Activated naive CD4-positive, alpha-beta T cell treated with anti-CD3 and anti-CD28 coated beads, Interleukin-2, amount 10 ng/mL, durations not matched to agents 7 days and 5 days (primary cell): ENCODE results near the gene NOP14.
"Not testable (repeated sequence)": the region's sequence is repeated elsewhere in the genome, so short reads cannot be mapped to it uniquely, and the experiment has no call there.

Experiments
- CTCF ChIA-PET: fragments of 350-600 bp; sonication (Branson Sonifier 250); formaldehyde crosslinking; loops from one replicate; lab custom pipeline; 2021; ENCODE audit warnings: antibody characterized with exemption; lab: Charles Lee
- DNase-seq: peaks from one replicate; pipeline ENCODE4 v3.0.0-alpha.2; 2020
- H3K27ac Mint-ChIP-seq: one replicate; pipeline ENCODE4 v1.8.0; 2021; ENCODE audit warnings: mild to moderate bottlenecking, moderate library complexity, mixed read lengths
- H3K27me3 Mint-ChIP-seq: one replicate; pipeline ENCODE4 v1.8.0; 2021; ENCODE audit warnings: mild to moderate bottlenecking, mixed read lengths
- H3K36me3 Mint-ChIP-seq: one replicate; pipeline ENCODE4 v1.8.0; 2021; ENCODE audit warnings: mixed read lengths
- H3K4me1 Mint-ChIP-seq: one replicate; pipeline ENCODE4 v1.8.0; 2021; ENCODE audit warnings: mixed read lengths
- H3K4me3 Mint-ChIP-seq: one replicate; pipeline ENCODE4 v1.8.0; 2021; ENCODE audit warnings: mild to moderate bottlenecking, moderate library complexity, mixed read lengths
- H3K9me3 Mint-ChIP-seq: one replicate; pipeline ENCODE4 v1.8.0; 2021; ENCODE audit warnings: mixed read lengths

Gene NOP14

GRCh38 chr4:2954358-2955185 is 8.6 kb downstream of the NOP14 start:
- H3K4me1 Mint-ChIP-seq: peaks cover 52% of the 10 kb centered on the region
- peak; percentile 62 for DNase-seq
- peaks cover 67% of the 10 kb centered on the region for H3K36me3 Mint-ChIP-seq
- no peaks in the 10 kb centered on the region for H3K9me3 Mint-ChIP-seq
- H3K27ac Mint-ChIP-seq: peak overlapping the region; percentile 95
- H3K27me3 Mint-ChIP-seq: no peaks in the 10 kb centered on the region
- peak overlapping the region; percentile 31 for H3K4me3 Mint-ChIP-seq
- CTCF ChIA-PET: interaction anchor here (0.7 to 2.4 kb wide), 20 partner anchors 8 to 225 kb away, joined by 3 to 24 read pairs (median 4); partner anchors contain the start of genes GRK4 and NOP14

GRCh38 chr4:2953496-2953895 is 9.7 kb downstream of the NOP14 start:
- H3K4me1 Mint-ChIP-seq: peaks cover 43% of the 10 kb centered on the region
- H3K27ac Mint-ChIP-seq: peak overlapping the region; percentile 95
- no peaks in the 10 kb centered on the region for H3K9me3 Mint-ChIP-seq
- H3K36me3 Mint-ChIP-seq: peaks cover 67% of the 10 kb centered on the region
- CTCF ChIA-PET: interaction anchor here (1.0 to 2.4 kb wide), 11 partner anchors 8 to 224 kb away, joined by 3 to 24 read pairs (median 4); no protein-coding TSS in a partner anchor
- H3K4me3 Mint-ChIP-seq: no peak overlapping the region
- no peaks in the 10 kb centered on the region for H3K27me3 Mint-ChIP-seq
- no peak for DNase-seq

- H3K36me3 Mint-ChIP-seq: peaks cover 68% of the 10 kb centered on the region
- no peaks in the 10 kb centered on the region for H3K27me3 Mint-ChIP-seq
- CTCF ChIA-PET: interaction anchor here (0.5 to 2.2 kb wide), 3 partner anchors 9 to 20 kb away, joined by 3 to 11 read pairs (median 6); no protein-coding TSS in a partner anchor
- H3K4me3 Mint-ChIP-seq: no peak overlapping the region
- H3K4me1 Mint-ChIP-seq: peaks cover 17% of the 10 kb centered on the region
- no peak overlapping the region for H3K27ac Mint-ChIP-seq
- H3K9me3 Mint-ChIP-seq: no peaks in the 10 kb centered on the region
- DNase-seq: no peak
Observed at GRCh38 chr4:2950221-2950989, 12.8 kb downstream of the NOP14 start.

GRCh38 chr4:2949782-2950125 is 13.5 kb downstream of the NOP14 start:
- no peak for DNase-seq
- Mint-ChIP-seq H3K27ac (peak overlapping the region; percentile 34), H3K4me1 (peaks cover 13% of the 10 kb centered on the region), H3K4me3 (no peak overlapping the region), H3K27me3 (no peaks in the 10 kb centered on the region), H3K36me3 (peaks cover 70% of the 10 kb centered on the region), H3K9me3 (no peaks in the 10 kb centered on the region)
- CTCF ChIA-PET: interaction anchor here (1.4 to 2.1 kb wide), 2 partner anchors 10 to 12 kb away, joined by 6 to 7 read pairs; no protein-coding TSS in a partner anchor

GRCh38 chr4:2948895-2949781 is 14.1 kb downstream of the NOP14 start:
- H3K9me3 Mint-ChIP-seq: no peaks in the 10 kb centered on the region
- peak; percentile 53 for DNase-seq
- H3K27me3 Mint-ChIP-seq: no peaks in the 10 kb centered on the region
- H3K4me3 Mint-ChIP-seq: no peak overlapping the region
- peaks cover 7% of the 10 kb centered on the region for H3K4me1 Mint-ChIP-seq
- CTCF ChIA-PET: interaction anchor here (0.7 to 2.1 kb wide), 7 partner anchors 11 to 186 kb away, joined by 3 to 7 read pairs (median 5); no protein-coding TSS in a partner anchor
- peaks cover 68% of the 10 kb centered on the region for H3K36me3 Mint-ChIP-seq
- H3K27ac Mint-ChIP-seq: peak overlapping the region; percentile 53

GRCh38 chr4:2947926-2948325 is 15.3 kb downstream of the NOP14 start:
- Mint-ChIP-seq H3K4me1 (no peaks in the 10 kb centered on the region), H3K36me3 (peaks cover 64% of the 10 kb centered on the region), H3K9me3 (no peaks in the 10 kb centered on the region), H3K4me3 (no peak overlapping the region), H3K27ac (no peak overlapping the region), H3K27me3 (no peaks in the 10 kb centered on the region)
- CTCF ChIA-PET: interaction anchor here (1.1 to 2.1 kb wide), 4 partner anchors 12 to 89 kb away, joined by 4 to 6 read pairs (median 5); no protein-coding TSS in a partner anchor
- no peak for DNase-seq

GRCh38 chr4:2946812-2947600 is 16.2 kb downstream of the NOP14 start:
- Mint-ChIP-seq H3K9me3 (no peaks in the 10 kb centered on the region), H3K4me1 (peaks cover 4% of the 10 kb centered on the region), H3K27me3 (no peaks in the 10 kb centered on the region), H3K36me3 (peaks cover 64% of the 10 kb centered on the region), H3K4me3 (no peak overlapping the region), H3K27ac (no peak overlapping the region)
- CTCF ChIA-PET: interaction anchor here (0.6 to 1.6 kb wide), 3 partner anchors 8 to 87 kb away, joined by 3 to 4 read pairs (median 3); no protein-coding TSS in a partner anchor
- DNase-seq: no peak

GRCh38 chr4:2945619-2946604 is 17.3 kb downstream of the NOP14 start:
- H3K9me3 Mint-ChIP-seq, H3K27ac Mint-ChIP-seq, H3K4me3 Mint-ChIP-seq, DNase-seq, H3K4me1 Mint-ChIP-seq, H3K27me3 Mint-ChIP-seq: not testable (repeated sequence)
- CTCF ChIA-PET: interaction anchor here (1.1 to 1.2 kb wide), 2 partner anchors 8 to 10 kb away, joined by 3 to 4 read pairs; no protein-coding TSS in a partner anchor
- peaks cover 64% of the 10 kb centered on the region for H3K36me3 Mint-ChIP-seq

GRCh38 chr4:2944586-2945526 is 18.4 kb downstream of the NOP14 start:
- H3K4me1 Mint-ChIP-seq: peaks cover 4% of the 10 kb centered on the region
- CTCF ChIA-PET: interaction anchor here (1.0 to 1.8 kb wide), 3 partner anchors 9 kb away, joined by 3 to 8 read pairs (median 4); no protein-coding TSS in a partner anchor
- H3K9me3 Mint-ChIP-seq: no peaks in the 10 kb centered on the region
- H3K4me3 Mint-ChIP-seq: no peak overlapping the region
- no peak for DNase-seq
- no peak overlapping the region for H3K27ac Mint-ChIP-seq
- peaks cover 61% of the 10 kb centered on the region for H3K36me3 Mint-ChIP-seq
- H3K27me3 Mint-ChIP-seq: no peaks in the 10 kb centered on the region

- H3K27me3 Mint-ChIP-seq: no peaks in the 10 kb centered on the region
- DNase-seq: no peak
- H3K4me3 Mint-ChIP-seq: no peak overlapping the region
- no peak overlapping the region for H3K27ac Mint-ChIP-seq
- CTCF ChIA-PET: interaction anchor here (1.0 to 1.8 kb wide), 2 partner anchors 9 to 10 kb away, joined by 3 to 8 read pairs; no protein-coding TSS in a partner anchor
- peaks cover 5% of the 10 kb centered on the region for H3K4me1 Mint-ChIP-seq
- H3K36me3 Mint-ChIP-seq: peaks cover 66% of the 10 kb centered on the region
- H3K9me3 Mint-ChIP-seq: no peaks in the 10 kb centered on the region
Observed at GRCh38 chr4:2944091-2944482, 19.1 kb downstream of the NOP14 start.
